Liver (tissue), 9 donors: Measurements from ENCODE around the gene PRAF2. TPM values are rescaled to one million over a fixed set of nuclear protein-coding genes. Genes with fewer than 3 reads are reported as not detected.

Experiments
- DNase-seq: peaks from one replicate; pipeline ENCODE4 v3.0.0-alpha.2; 2017; ENCODE audit warnings: low spot score
- H3K27ac ChIP-seq, 2 donors: one replicate each; pipeline ENCODE4 v1.7.0; 2013; ENCODE audit warnings: inconsistent platforms in 2 of 2, low read length in 2 of 2, control low read depth in 1 of 2, low read depth in 1 of 2, mild to moderate bottlenecking in 1 of 2
- H3K27me3 ChIP-seq, 4 donors: one replicate each; pipeline versions ENCODE4 v1.6.1 to v1.7.0; 2013; ENCODE audit warnings: low read length in 3 of 4, inconsistent platforms in 1 of 4, mild to moderate bottlenecking in 1 of 4, moderate library complexity in 1 of 4; ENCODE audit not compliant: control insufficient read depth in 4 of 4, insufficient read depth in 4 of 4
- H3K36me3 ChIP-seq, 4 donors: one replicate each; pipeline versions ENCODE4 v1.6.1 to v1.7.0; 2013; ENCODE audit warnings: low read length in 3 of 4, mild to moderate bottlenecking in 3 of 4, low read depth in 1 of 4, moderate library complexity in 1 of 4; ENCODE audit not compliant: control insufficient read depth in 4 of 4, insufficient read depth in 3 of 4
- H3K4me1 ChIP-seq, 4 donors: one replicate each; pipeline versions ENCODE4 v1.6.1 to v1.7.0; 2013; ENCODE audit warnings: low read length in 3 of 4, mild to moderate bottlenecking in 3 of 4, moderate library complexity in 1 of 4; ENCODE audit not compliant: control insufficient read depth in 4 of 4, insufficient read depth in 4 of 4
- H3K4me3 ChIP-seq, 3 donors: one replicate each; pipeline versions ENCODE4 v1.6.1 to v1.7.0; 2013; ENCODE audit warnings: low read length in 3 of 3, control low read depth in 1 of 3, low read depth in 1 of 3, mild to moderate bottlenecking in 1 of 3
- H3K9ac ChIP-seq, 2 donors: one replicate each; pipeline ENCODE4 v1.7.0; 2013; ENCODE audit warnings: low read length in 2 of 2, mild to moderate bottlenecking in 2 of 2, moderate library complexity in 2 of 2, control low read depth in 1 of 2, low read depth in 1 of 2
- H3K9me3 ChIP-seq, 4 donors: one replicate each; pipeline versions ENCODE4 v1.6.1 to v1.7.0; 2013; ENCODE audit warnings: low read length in 3 of 4; ENCODE audit not compliant: control insufficient read depth in 4 of 4
- ATF3 ChIP-seq: IDR thresholded peaks from 2 replicates; pipeline ENCODE4 v1.6.1; 2016; ENCODE audit warnings: antibody characterized with exemption
- EGR1 ChIP-seq, 2 donors: IDR thresholded peaks; 2 replicates each; pipeline ENCODE4 v1.6.1; 2016 to 2018; ENCODE audit warnings: antibody characterized with exemption in 2 of 2, low read depth in 2 of 2
- FOXA1 ChIP-seq: IDR thresholded peaks from 2 replicates; pipeline ENCODE4 v1.6.1; 2016; ENCODE audit warnings: antibody characterized with exemption
- FOXA2 ChIP-seq: IDR thresholded peaks from 2 replicates; pipeline ENCODE4 v1.6.1; 2016; ENCODE audit warnings: antibody characterized with exemption
- GABPA ChIP-seq, 2 donors: IDR thresholded peaks in 1 of 2; conservative IDR thresholded peaks in 1 of 2; 2 replicates each; pipeline ENCODE4 v1.6.1; 2016; ENCODE audit warnings: antibody characterized with exemption in 2 of 2, mild to moderate bottlenecking in 1 of 2, moderate library complexity in 1 of 2
- HNF4A ChIP-seq, 2 donors: conservative IDR thresholded peaks; 2 replicates each; pipeline ENCODE4 v1.6.1; 2016; ENCODE audit warnings: antibody characterized with exemption in 2 of 2, mild to moderate bottlenecking in 2 of 2
- HNF4G ChIP-seq: IDR thresholded peaks from 2 replicates; pipeline ENCODE4 v1.6.1; 2016; ENCODE audit warnings: antibody characterized with exemption
- JUND ChIP-seq, 2 donors: IDR thresholded peaks; 2 replicates each; pipeline ENCODE4 v1.6.1; 2016; ENCODE audit warnings: antibody characterized with exemption in 2 of 2
- MAX ChIP-seq: IDR thresholded peaks from 2 replicates; pipeline ENCODE4 v1.6.1; 2016; ENCODE audit warnings: antibody characterized with exemption
- NR2F2 ChIP-seq: IDR thresholded peaks from 2 replicates; pipeline ENCODE4 v1.6.1; 2016; ENCODE audit warnings: antibody characterized with exemption
- RAD21 ChIP-seq, 2 donors: IDR thresholded peaks; 2 replicates each; pipeline ENCODE4 v1.6.1; 2016; ENCODE audit warnings: antibody characterized with exemption in 2 of 2, mild to moderate bottlenecking in 2 of 2
- REST ChIP-seq: IDR thresholded peaks from 2 replicates; pipeline ENCODE4 v1.6.1; 2016; ENCODE audit warnings: antibody characterized with exemption, mild to moderate bottlenecking
- RXRA ChIP-seq, 2 donors: IDR thresholded peaks; 2 replicates each; pipeline ENCODE4 v1.6.1; 2017 to 2018; ENCODE audit warnings: antibody characterized with exemption in 2 of 2, mild to moderate bottlenecking in 1 of 2
- SP1 ChIP-seq: IDR thresholded peaks from 2 replicates; pipeline ENCODE4 v1.6.1; 2018; ENCODE audit warnings: antibody characterized with exemption, mild to moderate bottlenecking
- TAF1 ChIP-seq: conservative IDR thresholded peaks from 2 replicates; pipeline ENCODE4 v1.6.1; 2016; ENCODE audit warnings: antibody characterized with exemption, mild to moderate bottlenecking
- YY1 ChIP-seq: IDR thresholded peaks from 2 replicates; pipeline ENCODE4 v1.6.1; 2016; ENCODE audit warnings: antibody characterized with exemption, mild to moderate bottlenecking
- ZBTB33 ChIP-seq: IDR thresholded peaks from 2 replicates; pipeline ENCODE4 v1.6.1; 2016; ENCODE audit warnings: antibody characterized with exemption
- WGBS: extraction: QIAGEN DNeasy Blood & Tissue Kit; methylation state at CpG from one replicate; pipeline ENCODE4 v1.1.7; 2013; 5-methylcytosine and 5-hydroxymethylcytosine counted together
- polyA plus RNA-seq, 2 donors: library from polyadenylated mRNA; stranded (reverse) in 1 of 2; unstranded in 1 of 2; fragments of 200-250 nt in 1 of 2; fragments of >200 nt in 1 of 2; fragmentation: Nextera tagmentation in 1 of 2; extraction: Ambion mirVana in 1 of 2; gene quantifications; one replicate each; pipeline versions ENCODE4 v1.2.1 to v1.2.3, GENCODE V29; 2013 to 2015
- total RNA-seq, 2 donors: library from RNA; depleted of rRNA; stranded (reverse); fragments of >200 nt; gene quantifications; one replicate each; pipeline ENCODE4 v1.2.3, GENCODE V29; 2014
- TF ChIP-seq, protein P1 (sequence below): fragments of 150-350 bp; IDR thresholded peaks from 2 replicates; pipeline ENCODE4 v1.5.1; 2017; ENCODE audit warnings: improper control_type of control experiment, low read depth, low read length; ENCODE audit not compliant: missing input control
- donor health status: healthy.
- donor health status: healthy.
- donor health status: healthy.
- donor health status: healthy.
- donor health status: healthy.

The PRAF2 gene
- total and polyA plus RNA-seq, 4 donors = 1.4 to 8.2 (median 3.9) TPM

DNA sequence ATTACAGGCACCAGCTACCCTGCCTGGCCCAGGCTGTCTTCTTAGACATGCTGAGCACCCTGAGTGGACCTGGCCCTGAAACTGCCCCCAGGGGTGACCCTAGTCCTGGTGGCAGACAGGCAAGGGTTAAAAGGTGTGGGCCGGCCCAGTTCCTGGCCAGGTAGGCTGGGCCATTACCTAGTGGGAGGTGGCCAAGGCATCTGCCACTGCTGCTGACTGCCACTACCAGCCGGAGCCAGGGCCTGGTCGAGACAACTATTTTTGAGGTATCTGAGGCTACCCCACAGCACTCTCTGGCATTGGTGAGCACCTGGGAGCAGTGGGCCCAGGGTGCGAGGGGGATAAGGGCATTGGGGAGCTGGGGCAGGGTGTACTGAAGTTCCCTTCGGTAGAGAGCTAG, 15.0 kb downstream of the PRAF2 start, which contains the start of gene CCDC120:
CCDC120 (plus strand) TSS at position 206 of the 400 bp plus-strand sequence. CDS start 3,043 bp downstream, outside the sequence.
- Histone ChIP-seq H3K9ac (peak within 1 kb of the TSS; percentile 31 to 34), H3K9me3 (peaks cover 0 to 5% (median 0%) of the 10 kb centered on the region in 4 donors), H3K27ac (peak within 1 kb of the TSS; percentile 60 to 76), H3K4me3 (peak within 1 kb of the TSS; percentile 53 to 69 (median 69)), H3K4me1 (peaks cover 0 to 7% (median 3%) of the 10 kb centered on the region in 4 donors), H3K27me3 (peaks cover 0 to 3% (median 0%) of the 10 kb centered on the region in 4 donors), H3K36me3 (peaks cover 0 to 2% (median under 1%) of the 10 kb centered on the region in 4 donors)
- no peak for DNase-seq
- WGBS = 19% methylated on average over 5 of the region's 5 CpGs
- TF ChIP-seq, protein P1, sequence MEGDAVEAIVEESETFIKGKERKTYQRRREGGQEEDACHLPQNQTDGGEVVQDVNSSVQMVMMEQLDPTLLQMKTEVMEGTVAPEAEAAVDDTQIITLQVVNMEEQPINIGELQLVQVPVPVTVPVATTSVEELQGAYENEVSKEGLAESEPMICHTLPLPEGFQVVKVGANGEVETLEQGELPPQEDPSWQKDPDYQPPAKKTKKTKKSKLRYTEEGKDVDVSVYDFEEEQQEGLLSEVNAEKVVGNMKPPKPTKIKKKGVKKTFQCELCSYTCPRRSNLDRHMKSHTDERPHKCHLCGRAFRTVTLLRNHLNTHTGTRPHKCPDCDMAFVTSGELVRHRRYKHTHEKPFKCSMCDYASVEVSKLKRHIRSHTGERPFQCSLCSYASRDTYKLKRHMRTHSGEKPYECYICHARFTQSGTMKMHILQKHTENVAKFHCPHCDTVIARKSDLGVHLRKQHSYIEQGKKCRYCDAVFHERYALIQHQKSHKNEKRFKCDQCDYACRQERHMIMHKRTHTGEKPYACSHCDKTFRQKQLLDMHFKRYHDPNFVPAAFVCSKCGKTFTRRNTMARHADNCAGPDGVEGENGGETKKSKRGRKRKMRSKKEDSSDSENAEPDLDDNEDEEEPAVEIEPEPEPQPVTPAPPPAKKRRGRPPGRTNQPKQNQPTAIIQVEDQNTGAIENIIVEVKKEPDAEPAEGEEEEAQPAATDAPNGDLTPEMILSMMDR = no peak
- TF ChIP-seq EGR1 (IDR thresholded peaks at IDR 0.05; ENCODE audit: low read depth in 2 of 2) = no peak
- no peak for TF ChIP-seq ZBTB33
- TF ChIP-seq JUND (IDR thresholded peaks at IDR 0.05) = no peak
- TF ChIP-seq SP1 = no peak
- no peak for TF ChIP-seq ATF3
- TF ChIP-seq GABPA (IDR thresholded peaks at IDR 0.05 in 1 of 2, conservative IDR thresholded peaks at IDR 0.05 in 1 of 2) = no peak
- no peak for TF ChIP-seq NR2F2
- no peak for TF ChIP-seq YY1
- TF ChIP-seq RXRA (IDR thresholded peaks at IDR 0.05) = peak in 1 of 2 donors; percentile 18
- TF ChIP-seq HNF4A (conservative IDR thresholded peaks at IDR 0.05) = peak in 1 of 2 donors; percentile 22
- no peak for TF ChIP-seq MAX
- TF ChIP-seq RAD21 (IDR thresholded peaks at IDR 0.05) = peak in 1 of 2 donors; percentile 23
- no peak for TF ChIP-seq HNF4G
- TF ChIP-seq TAF1 = no peak
- no peak for TF ChIP-seq FOXA1
- TF ChIP-seq FOXA2 = no peak
- TF ChIP-seq REST = no peak
